ENCODE results near the gene RIMS1. TPM values are rescaled to one million over a fixed set of nuclear protein-coding genes. Genes with fewer than 3 reads are reported as not detected.

The RIMS1 gene
- total RNA-seq, 3 donors from 2014 or later (not counting 1 experiment from before 2014, with no cell fraction given), result not detected

DNA sequence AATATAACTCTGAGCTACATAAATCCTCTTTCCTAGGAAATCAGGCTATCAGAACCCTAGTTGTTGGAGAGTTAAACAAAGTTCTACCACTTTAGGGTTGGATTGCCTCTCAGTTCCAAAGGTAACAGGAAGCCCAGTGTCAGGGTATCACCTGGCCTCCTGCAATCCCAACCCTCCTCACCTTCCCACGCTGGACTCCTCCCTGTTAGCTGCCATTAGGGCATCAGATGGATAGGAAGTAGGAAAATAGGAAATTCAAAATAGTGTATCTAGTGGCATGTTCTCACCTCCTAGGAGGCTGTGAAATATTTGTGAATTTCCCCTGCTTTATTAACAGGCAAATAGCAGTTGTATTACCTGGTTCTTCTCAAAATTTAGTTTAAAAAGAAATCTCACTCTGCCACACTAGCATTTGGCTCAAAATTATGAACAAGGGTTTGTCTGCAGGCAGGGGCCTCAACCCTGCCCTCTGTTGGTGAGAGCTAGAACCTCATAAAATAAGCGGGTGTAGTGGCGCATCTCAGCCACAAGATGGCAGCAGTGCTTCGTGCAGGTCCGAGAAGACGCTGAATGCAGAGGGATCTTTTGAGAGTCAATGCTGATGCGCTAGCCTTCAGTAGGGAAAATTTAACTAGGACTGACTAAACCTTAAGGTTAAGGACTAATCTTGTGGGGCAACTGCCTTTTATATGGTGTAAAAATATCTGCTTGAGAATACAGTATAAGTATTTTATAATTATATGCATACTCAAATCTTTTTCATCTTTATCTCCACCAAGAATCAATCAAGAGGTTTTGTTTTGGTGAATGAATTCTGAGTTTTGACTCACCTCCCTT is 525.7 kb downstream of the RIMS1 start:
- WGBS (ENCODE audit: insufficient coverage), result 10% methylated on average over 6 of the region's 7 CpGs
- TF ChIP-seq, protein P1, sequence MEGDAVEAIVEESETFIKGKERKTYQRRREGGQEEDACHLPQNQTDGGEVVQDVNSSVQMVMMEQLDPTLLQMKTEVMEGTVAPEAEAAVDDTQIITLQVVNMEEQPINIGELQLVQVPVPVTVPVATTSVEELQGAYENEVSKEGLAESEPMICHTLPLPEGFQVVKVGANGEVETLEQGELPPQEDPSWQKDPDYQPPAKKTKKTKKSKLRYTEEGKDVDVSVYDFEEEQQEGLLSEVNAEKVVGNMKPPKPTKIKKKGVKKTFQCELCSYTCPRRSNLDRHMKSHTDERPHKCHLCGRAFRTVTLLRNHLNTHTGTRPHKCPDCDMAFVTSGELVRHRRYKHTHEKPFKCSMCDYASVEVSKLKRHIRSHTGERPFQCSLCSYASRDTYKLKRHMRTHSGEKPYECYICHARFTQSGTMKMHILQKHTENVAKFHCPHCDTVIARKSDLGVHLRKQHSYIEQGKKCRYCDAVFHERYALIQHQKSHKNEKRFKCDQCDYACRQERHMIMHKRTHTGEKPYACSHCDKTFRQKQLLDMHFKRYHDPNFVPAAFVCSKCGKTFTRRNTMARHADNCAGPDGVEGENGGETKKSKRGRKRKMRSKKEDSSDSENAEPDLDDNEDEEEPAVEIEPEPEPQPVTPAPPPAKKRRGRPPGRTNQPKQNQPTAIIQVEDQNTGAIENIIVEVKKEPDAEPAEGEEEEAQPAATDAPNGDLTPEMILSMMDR (IDR thresholded peaks at IDR 0.05), result peak; percentile 100
- Mint-ChIP-seq H3K4me1 (no peaks in the 10 kb centered on the region), H3K36me3 (no peaks in the 10 kb centered on the region), H3K27ac (no peak overlapping the region), H3K4me3 (no peak overlapping the region), H3K27me3 (ENCODE audit: low read depth in 2 of 2) (peaks cover 8 to 25% of the 10 kb centered on the region in 2 donors), H3K9me3 (no peaks in the 10 kb centered on the region)
- Histone ChIP-seq H3K4me1 (ENCODE audit: control insufficient read depth, insufficient read depth, low read length) (no peaks in the 10 kb centered on the region), H3K4me3 (ENCODE audit: low read length) (no peak overlapping the region), H3K27ac (ENCODE audit: low read length) (no peak overlapping the region), H3K36me3 (ENCODE audit: control insufficient read depth, insufficient read depth, low read length) (no peaks in the 10 kb centered on the region), H3K9me3 (ENCODE audit: control insufficient read depth, insufficient read depth, low read length) (no peaks in the 10 kb centered on the region), H3K27me3 (ENCODE audit: control insufficient read depth, insufficient read depth, low read length) (no peaks in the 10 kb centered on the region)
- intact Hi-C loops (cut with micrococcal nuclease), result loop anchor here (1.0 kb wide), 3 partner anchors 718 to 914 kb away; no protein-coding TSS in a partner anchor
- ATAC-seq, result peak; percentile 98 to 100 (median 99)
- peak; percentile 72 to 89 for DNase-seq

DNA sequence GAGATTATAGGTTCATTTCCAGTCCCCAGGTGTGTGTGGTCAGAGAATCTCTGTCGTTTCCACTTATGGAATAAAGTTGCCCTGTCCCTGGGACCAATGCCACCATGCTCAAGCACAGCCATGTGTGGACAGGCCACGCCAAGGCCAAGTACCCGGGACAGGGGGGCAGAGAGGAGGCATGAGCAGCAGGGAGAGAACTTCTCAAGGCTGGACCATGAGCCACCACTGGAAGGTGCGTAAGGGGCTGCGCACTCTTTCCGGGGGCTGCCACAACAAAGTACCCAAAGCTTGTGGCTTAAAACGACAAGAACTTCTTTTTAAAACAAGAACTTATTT is 526.3 kb downstream of the RIMS1 start:
- Histone ChIP-seq H3K27me3 (ENCODE audit: control insufficient read depth, insufficient read depth, low read length) (no peaks in the 10 kb centered on the region), H3K9me3 (ENCODE audit: control insufficient read depth, insufficient read depth, low read length) (no peaks in the 10 kb centered on the region), H3K27ac (ENCODE audit: low read length) (no peak overlapping the region), H3K36me3 (ENCODE audit: control insufficient read depth, insufficient read depth, low read length) (no peaks in the 10 kb centered on the region), H3K4me1 (ENCODE audit: control insufficient read depth, insufficient read depth, low read length) (no peaks in the 10 kb centered on the region), H3K4me3 (ENCODE audit: low read length) (no peak overlapping the region)
- no peaks in the 10 kb centered on the region for H3K9me3 Mint-ChIP-seq
- no peak for ATAC-seq
- TF ChIP-seq, protein P1 (IDR thresholded peaks at IDR 0.05), result no peak
- intact Hi-C loops (cut with micrococcal nuclease), result loop anchor here (1.0 kb wide), 3 partner anchors 718 to 914 kb away; no protein-coding TSS in a partner anchor
- no peaks in the 10 kb centered on the region for H3K4me1 Mint-ChIP-seq
- 80% methylated on average over 7 of the region's 7 CpGs for WGBS (ENCODE audit: insufficient coverage)
- H3K27me3 Mint-ChIP-seq (ENCODE audit: low read depth in 2 of 2), result peaks cover 8 to 29% of the 10 kb centered on the region in 2 donors
- DNase-seq, result no peak
- no peak overlapping the region for H3K4me3 Mint-ChIP-seq
- H3K36me3 Mint-ChIP-seq, result no peaks in the 10 kb centered on the region
- no peak overlapping the region for H3K27ac Mint-ChIP-seq

DNA sequence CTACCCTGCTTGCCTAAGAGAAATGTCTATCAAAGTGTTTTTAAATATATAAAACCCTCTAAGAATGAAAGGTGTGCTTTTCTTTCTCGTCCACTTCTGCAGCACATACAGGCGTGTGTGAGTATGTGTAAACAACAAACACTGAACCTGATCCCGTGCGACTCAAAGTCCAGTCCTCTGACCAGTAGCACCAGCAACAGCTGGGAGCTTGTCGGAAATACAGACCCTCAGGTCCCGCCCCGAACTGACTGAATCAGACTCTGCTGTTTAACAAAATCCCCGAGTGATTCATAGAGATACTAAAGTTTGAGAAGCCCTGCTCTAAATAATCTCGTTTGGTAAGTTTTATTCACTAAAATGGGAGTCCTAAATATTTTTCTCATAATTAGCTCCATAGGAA is 527.5 kb downstream of the RIMS1 start:
- H3K36me3 ChIP-seq (ENCODE audit: control insufficient read depth, insufficient read depth, low read length), result no peaks in the 10 kb centered on the region
- H3K9me3 ChIP-seq (ENCODE audit: control insufficient read depth, insufficient read depth, low read length), result no peaks in the 10 kb centered on the region
- ATAC-seq (no peak), DNase-seq (no peak)
- Mint-ChIP-seq H3K27me3 (ENCODE audit: low read depth in 2 of 2) (peaks cover 8 to 29% of the 10 kb centered on the region in 2 donors), H3K27ac (no peak overlapping the region), H3K4me1 (no peaks in the 10 kb centered on the region), H3K9me3 (no peaks in the 10 kb centered on the region), H3K36me3 (no peaks in the 10 kb centered on the region), H3K4me3 (no peak overlapping the region)
- H3K27ac ChIP-seq (ENCODE audit: low read length), result no peak overlapping the region
- no peaks in the 10 kb centered on the region for H3K27me3 ChIP-seq (ENCODE audit: control insufficient read depth, insufficient read depth, low read length)
- H3K4me3 ChIP-seq (ENCODE audit: low read length), result no peak overlapping the region
- no peaks in the 10 kb centered on the region for H3K4me1 ChIP-seq (ENCODE audit: control insufficient read depth, insufficient read depth, low read length)
- TF ChIP-seq, protein P1 (IDR thresholded peaks at IDR 0.05), result no peak
- intact Hi-C loops (cut with micrococcal nuclease), result no loop called here
- 86% methylated on average over 8 of the region's 9 CpGs for WGBS (ENCODE audit: insufficient coverage)
